ENCODE measurements around the gene COG3. TPM values are rescaled to one million over a fixed set of nuclear protein-coding genes. Genes with fewer than 3 reads are reported as not detected.

Gene COG3
- 12.0 to 18.2 TPM (median 13.8 TPM) in 5 replicates for total RNA-seq (2022; extraction: Qiagen RNA extraction; ENCODE audit: low read depth)

GRCh38 chr13:45464687-45465453, at the start of gene COG3:
TSS of gene COG3 (plus strand) at chr13:45464939. CDS start at chr13:45465037, 98 bp downstream.

GRCh38 chr13:45417790-45418534, 46.8 kb upstream of the COG3 start, which contains the start of gene SLC25A30:
TSS of gene SLC25A30 (minus strand) at chr13:45418373. CDS start at chr13:45411425, 6,948 bp downstream.

Other genes with a start within 250 kb of the COG3 start
- 1,788 to 2,562 TPM (median 2,258 TPM) in 5 replicates for gene TPT1, start 123.8 kb upstream of the COG3 start, total RNA-seq (2022; extraction: Qiagen RNA extraction; ENCODE audit: low read depth)
- 7.4 to 10.3 TPM (median 8.9 TPM) in 5 replicates for gene SLC25A30, start 46.6 kb upstream of the COG3 start, total RNA-seq (2022; extraction: Qiagen RNA extraction; ENCODE audit: low read depth)
- not detected in 5 replicates for gene ERICH6B, start 150.8 kb downstream of the COG3 start, total RNA-seq (2022; extraction: Qiagen RNA extraction; ENCODE audit: low read depth)
- not detected in 5 replicates for gene CBY2, start 237.4 kb downstream of the COG3 start, total RNA-seq (2022; extraction: Qiagen RNA extraction; ENCODE audit: low read depth)

Measured in A549 treated with DMSO at 1 μM for 4 hours (cell line).